Nephron progenitor cell (in vitro differentiated cells): ENCODE data around the gene GPR3.

Experiments
- DNase-seq: peaks from one replicate; pipeline ENCODE4 v3.0.0; 2021
- H3K27ac Mint-ChIP-seq: 2 replicates; pipeline ENCODE4 v1.8.0; 2021; ENCODE audit warnings: mild to moderate bottlenecking, moderate library complexity, mixed read lengths
- H3K27me3 Mint-ChIP-seq: 2 replicates; pipeline ENCODE4 v1.8.0; 2021; ENCODE audit warnings: mild to moderate bottlenecking, low read depth, mixed read lengths; ENCODE audit not compliant: poor library complexity
- H3K36me3 Mint-ChIP-seq: 2 replicates; pipeline ENCODE4 v1.8.0; 2021; ENCODE audit warnings: low read depth, mixed read lengths
- H3K4me1 Mint-ChIP-seq: 2 replicates; pipeline ENCODE4 v1.8.0; 2021; ENCODE audit warnings: mixed read lengths
- H3K4me3 Mint-ChIP-seq: 2 replicates; pipeline ENCODE4 v1.8.0; 2021; ENCODE audit warnings: mild to moderate bottlenecking, moderate library complexity, mixed read lengths
- H3K9me3 Mint-ChIP-seq: 2 replicates; pipeline ENCODE4 v1.8.0; 2021; ENCODE audit warnings: mild to moderate bottlenecking, moderate library complexity, mixed read lengths
- CTCF ChIP-seq: fragments of 200-600 bp; sonication (generic); IDR thresholded peaks from 2 replicates; pipeline ENCODE4 v1.5.0; 2021; ENCODE audit warnings: antibody characterized with exemption

Gene GPR3

DNA sequence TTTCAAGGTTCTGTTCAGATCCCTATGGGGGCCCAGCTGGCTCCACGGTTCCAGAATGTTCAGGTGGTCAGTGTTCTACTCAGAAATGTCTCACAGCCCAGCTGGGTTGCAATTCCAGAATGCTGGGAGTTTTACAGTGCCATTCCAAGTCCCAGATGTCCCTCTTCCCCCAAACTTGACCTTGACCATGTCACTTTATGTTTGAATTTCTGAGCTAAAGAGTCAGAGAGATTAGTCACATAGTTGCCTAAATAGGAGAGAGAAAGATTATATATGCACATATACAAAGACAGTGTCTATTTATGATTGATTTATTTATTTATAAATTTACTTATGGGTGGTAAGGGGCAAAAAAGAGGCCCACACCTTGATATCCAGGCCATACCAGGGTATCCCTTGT lies 2.5 kb downstream of the GPR3 start:
- no peaks in the 10 kb centered on the region for H3K9me3 Mint-ChIP-seq
- no peaks in the 10 kb centered on the region for H3K36me3 Mint-ChIP-seq
- H3K27ac Mint-ChIP-seq = no peak overlapping the region
- H3K27me3 Mint-ChIP-seq = peaks cover 17% of the 10 kb centered on the region
- peaks cover 64% of the 10 kb centered on the region for H3K4me1 Mint-ChIP-seq
- no peak for DNase-seq
- H3K4me3 Mint-ChIP-seq = peak overlapping the region; percentile 59
- no peak for TF ChIP-seq CTCF

DNA sequence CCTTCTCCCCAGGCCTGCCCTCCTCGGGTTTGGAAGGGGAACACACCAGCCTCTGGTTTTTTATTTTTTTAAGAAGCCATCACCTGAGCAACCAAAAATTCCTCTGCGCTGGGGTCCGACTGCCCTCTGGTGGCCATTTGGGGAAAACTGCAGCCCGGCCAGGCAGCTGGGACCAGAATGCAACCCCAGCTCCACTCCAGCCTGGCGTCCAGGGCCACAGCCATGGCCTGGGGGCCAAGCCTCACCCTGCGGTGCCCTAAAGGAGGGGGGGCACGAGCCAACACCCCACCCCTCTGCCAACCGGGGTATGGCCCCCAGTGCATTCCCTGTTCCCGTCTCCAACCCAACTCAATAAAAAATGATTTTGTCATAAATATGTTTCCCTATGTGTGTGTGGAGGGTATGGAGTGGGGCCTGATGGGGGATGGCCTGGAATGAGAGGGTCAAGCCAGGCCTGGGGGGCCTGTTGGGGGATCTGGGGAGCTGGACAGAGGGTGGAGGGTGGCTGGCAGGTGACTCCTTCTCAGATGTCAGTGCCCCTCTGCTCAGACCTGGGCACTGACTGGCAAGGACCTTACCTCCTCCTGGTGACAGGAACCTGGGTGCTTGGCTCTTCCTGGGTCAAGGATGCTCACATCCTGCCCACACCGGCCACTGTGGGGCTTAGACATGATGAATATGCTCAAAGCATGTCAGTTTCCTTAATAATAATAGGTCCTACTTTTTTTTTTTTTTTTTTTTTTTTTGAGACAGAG lies 3.2 kb downstream of the GPR3 start:
- no peak overlapping the region for H3K4me3 Mint-ChIP-seq
- H3K27ac Mint-ChIP-seq = no peak overlapping the region
- peak; percentile 82 for DNase-seq
- peaks cover 71% of the 10 kb centered on the region for H3K4me1 Mint-ChIP-seq
- peak; percentile 96 for TF ChIP-seq CTCF
- H3K36me3 Mint-ChIP-seq = no peaks in the 10 kb centered on the region
- H3K27me3 Mint-ChIP-seq = peaks cover 12% of the 10 kb centered on the region
- H3K9me3 Mint-ChIP-seq = no peaks in the 10 kb centered on the region

- Mint-ChIP-seq H3K9me3 (no peaks in the 10 kb centered on the region), H3K36me3 (no peaks in the 10 kb centered on the region), H3K27ac (no peak overlapping the region), H3K4me3 (no peak overlapping the region), H3K27me3 (peaks cover 5% of the 10 kb centered on the region), H3K4me1 (peaks cover 75% of the 10 kb centered on the region)
- TF ChIP-seq CTCF = no peak
- no peak for DNase-seq
Observed at GRCh38 chr1:27397110-27397509, 4.7 kb downstream of the GPR3 start.

GRCh38 chr1:27397749-27398148 lies 5.3 kb downstream of the GPR3 start:
- H3K4me3 Mint-ChIP-seq = no peak overlapping the region
- DNase-seq = no peak
- H3K9me3 Mint-ChIP-seq = no peaks in the 10 kb centered on the region
- TF ChIP-seq CTCF = no peak
- H3K36me3 Mint-ChIP-seq = no peaks in the 10 kb centered on the region
- H3K27ac Mint-ChIP-seq = no peak overlapping the region
- H3K27me3 Mint-ChIP-seq = peaks cover 3% of the 10 kb centered on the region
- H3K4me1 Mint-ChIP-seq = peaks cover 76% of the 10 kb centered on the region

DNA sequence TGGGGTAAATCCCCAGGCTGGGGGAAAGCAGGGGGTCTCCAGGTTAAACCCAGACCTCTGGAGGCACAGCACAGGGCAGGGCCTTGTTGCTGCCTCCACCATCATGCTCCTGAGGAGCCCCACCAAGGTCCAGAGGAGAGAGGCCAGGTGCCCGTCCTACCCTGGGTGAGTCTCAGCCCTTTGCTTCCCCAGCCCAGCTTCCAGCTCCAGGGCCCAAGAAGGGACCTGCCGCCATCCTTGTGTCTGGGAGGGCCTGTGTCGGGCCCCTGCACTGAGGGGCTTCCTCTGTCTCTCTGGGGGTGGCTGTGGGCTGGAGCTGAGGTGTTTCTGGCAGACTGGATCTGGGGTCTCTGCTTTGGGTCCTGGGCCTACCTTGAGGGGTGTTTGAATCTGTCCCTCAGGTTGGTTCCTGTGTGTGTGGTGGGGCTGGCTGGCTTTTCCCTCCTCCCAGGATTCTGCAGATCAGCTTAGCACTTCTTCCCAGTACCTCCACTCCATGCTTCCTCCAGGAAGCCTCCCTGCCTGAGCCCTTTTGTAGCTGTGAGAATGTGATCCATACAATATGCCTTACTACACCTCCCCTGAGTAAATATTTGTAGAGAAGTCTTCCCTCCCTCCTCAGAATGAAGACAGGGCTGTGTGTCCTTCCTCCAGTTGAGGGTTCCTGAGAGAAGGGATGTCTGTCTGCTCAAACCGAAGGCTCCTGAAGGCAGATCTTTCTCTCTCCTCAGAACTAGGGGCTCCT lies 6.2 kb downstream of the GPR3 start:
- Mint-ChIP-seq H3K36me3 (no peaks in the 10 kb centered on the region), H3K4me1 (peaks cover 78% of the 10 kb centered on the region), H3K27me3 (peaks cover 2% of the 10 kb centered on the region), H3K4me3 (no peak overlapping the region), H3K27ac (peak overlapping the region; percentile 44), H3K9me3 (no peaks in the 10 kb centered on the region)
- TF ChIP-seq CTCF = no peak
- DNase-seq = no peak
